ENCODE results near the gene NEURL1B. TPM values are rescaled to one million over a fixed set of nuclear protein-coding genes. Genes with fewer than 3 reads are reported as not detected.
A peak's percentile ranks its signal among the peaks of the same experiment; 100 is the strongest.
"Not testable (repeated sequence)": the region's sequence is repeated elsewhere in the genome, so short reads cannot be mapped to it uniquely, and the experiment has no call there.

Gene NEURL1B
- total RNA-seq, 1 experiment from 2014 or later, result 0.32 TPM

GRCh38 chr5:172642486-172642885, 1.4 kb downstream of the NEURL1B start:
- DNase-seq (ENCODE audit: low read depth, low spot score), result no peak
- in situ Hi-C loops (cut with HindIII; ENCODE audit: low pct_unique_long_range_greater_than_20kb, low sequenced_read_pairs), result no loop called here

- in situ Hi-C loops (cut with HindIII; ENCODE audit: low pct_unique_long_range_greater_than_20kb, low sequenced_read_pairs), result no loop called here
- no peak for DNase-seq (ENCODE audit: low read depth, low spot score)
These were observed 2.1 kb downstream of the NEURL1B start for GRCh38 chr5:172642926-172643871.

- no peak for DNase-seq (ENCODE audit: low read depth, low spot score)
- in situ Hi-C loops (cut with HindIII; ENCODE audit: low pct_unique_long_range_greater_than_20kb, low sequenced_read_pairs), result no loop called here
These were observed 3.2 kb downstream of the NEURL1B start for GRCh38 chr5:172644266-172644665.

- DNase-seq (ENCODE audit: low read depth, low spot score), result no peak
- in situ Hi-C loops (cut with HindIII; ENCODE audit: low pct_unique_long_range_greater_than_20kb, low sequenced_read_pairs), result no loop called here
These were observed 3.6 kb downstream of the NEURL1B start for GRCh38 chr5:172644711-172645110.

- no peak for DNase-seq (ENCODE audit: low read depth, low spot score)
- in situ Hi-C loops (cut with HindIII; ENCODE audit: low pct_unique_long_range_greater_than_20kb, low sequenced_read_pairs), result no loop called here
These were observed 4.4 kb downstream of the NEURL1B start for GRCh38 chr5:172645271-172646055.

- DNase-seq (ENCODE audit: low read depth, low spot score), result peak; percentile 40
- in situ Hi-C loops (cut with HindIII; ENCODE audit: low pct_unique_long_range_greater_than_20kb, low sequenced_read_pairs), result no loop called here
These were observed 5.7 kb downstream of the NEURL1B start for GRCh38 chr5:172646716-172647285.

GRCh38 chr5:172647352-172648012, 6.4 kb downstream of the NEURL1B start:
- in situ Hi-C loops (cut with HindIII; ENCODE audit: low pct_unique_long_range_greater_than_20kb, low sequenced_read_pairs), result no loop called here
- DNase-seq (ENCODE audit: low read depth, low spot score), result no peak

GRCh38 chr5:172648013-172648381, 6.9 kb downstream of the NEURL1B start:
- in situ Hi-C loops (cut with HindIII; ENCODE audit: low pct_unique_long_range_greater_than_20kb, low sequenced_read_pairs), result no loop called here
- DNase-seq (ENCODE audit: low read depth, low spot score), result no peak

GRCh38 chr5:172648755-172649154, 7.7 kb downstream of the NEURL1B start:
- DNase-seq (ENCODE audit: low read depth, low spot score), result no peak
- in situ Hi-C loops (cut with HindIII; ENCODE audit: low pct_unique_long_range_greater_than_20kb, low sequenced_read_pairs), result no loop called here

- in situ Hi-C loops (cut with HindIII; ENCODE audit: low pct_unique_long_range_greater_than_20kb, low sequenced_read_pairs); DNase-seq (ENCODE audit: low read depth, low spot score): not testable (repeated sequence)
These were observed 15.4 kb downstream of the NEURL1B start for GRCh38 chr5:172656496-172656895.

- DNase-seq (ENCODE audit: low read depth, low spot score); in situ Hi-C loops (cut with HindIII; ENCODE audit: low pct_unique_long_range_greater_than_20kb, low sequenced_read_pairs): not testable (repeated sequence)
These were observed 16.6 kb downstream of the NEURL1B start for GRCh38 chr5:172657524-172658233.

GRCh38 chr5:172658391-172658790, 17.3 kb downstream of the NEURL1B start:
- no peak for DNase-seq (ENCODE audit: low read depth, low spot score)
- in situ Hi-C loops (cut with HindIII; ENCODE audit: low pct_unique_long_range_greater_than_20kb, low sequenced_read_pairs), result no loop called here

GRCh38 chr5:172658961-172659501, 18.0 kb downstream of the NEURL1B start:
- no peak for DNase-seq (ENCODE audit: low read depth, low spot score)
- in situ Hi-C loops (cut with HindIII; ENCODE audit: low pct_unique_long_range_greater_than_20kb, low sequenced_read_pairs), result no loop called here

- in situ Hi-C loops (cut with HindIII; ENCODE audit: low pct_unique_long_range_greater_than_20kb, low sequenced_read_pairs), result no loop called here
- DNase-seq (ENCODE audit: low read depth, low spot score), result no peak
These were observed 18.5 kb downstream of the NEURL1B start for GRCh38 chr5:172659570-172659908.

- DNase-seq (ENCODE audit: low read depth, low spot score), result no peak
- in situ Hi-C loops (cut with HindIII; ENCODE audit: low pct_unique_long_range_greater_than_20kb, low sequenced_read_pairs), result no loop called here
These were observed 19.0 kb downstream of the NEURL1B start for GRCh38 chr5:172659909-172660628.

GRCh38 chr5:172660974-172661373, 19.9 kb downstream of the NEURL1B start:
- in situ Hi-C loops (cut with HindIII; ENCODE audit: low pct_unique_long_range_greater_than_20kb, low sequenced_read_pairs), result no loop called here
- no peak for DNase-seq (ENCODE audit: low read depth, low spot score)
